NCI-H82 (cell line): ENCODE results near the gene GRIK1.

Source experiments
- DNase-seq: peaks from one replicate; lab custom pipeline; 2025; lab: John Stamatoyannopoulos, UW

Gene GRIK1

GRCh38 chr21:29827647-29828046, 112.1 kb downstream of the GRIK1 start:
- no peak for DNase-seq

DNA sequence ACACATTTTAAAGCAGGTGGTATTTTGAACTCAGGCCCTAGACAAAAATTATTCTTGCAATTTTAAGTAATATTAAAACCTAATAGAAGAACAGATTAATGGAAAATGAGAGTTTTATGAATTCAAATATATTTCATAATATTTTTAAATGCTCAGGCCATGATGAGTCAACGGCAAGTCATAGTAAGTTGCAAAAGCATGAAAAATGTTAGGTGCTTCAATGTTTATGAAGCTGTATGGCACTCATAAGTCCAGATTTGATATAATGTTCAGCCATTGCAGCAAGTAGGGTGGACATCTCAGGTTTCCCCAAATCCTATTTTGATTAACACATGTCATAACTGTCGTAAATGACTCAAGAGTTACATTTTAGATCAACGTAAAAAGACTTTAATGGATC, 112.6 kb downstream of the GRIK1 start:
- no peak for DNase-seq

GRCh38 chr21:29826386-29826785, 113.4 kb downstream of the GRIK1 start:
- peak; percentile 77 for DNase-seq

DNA sequence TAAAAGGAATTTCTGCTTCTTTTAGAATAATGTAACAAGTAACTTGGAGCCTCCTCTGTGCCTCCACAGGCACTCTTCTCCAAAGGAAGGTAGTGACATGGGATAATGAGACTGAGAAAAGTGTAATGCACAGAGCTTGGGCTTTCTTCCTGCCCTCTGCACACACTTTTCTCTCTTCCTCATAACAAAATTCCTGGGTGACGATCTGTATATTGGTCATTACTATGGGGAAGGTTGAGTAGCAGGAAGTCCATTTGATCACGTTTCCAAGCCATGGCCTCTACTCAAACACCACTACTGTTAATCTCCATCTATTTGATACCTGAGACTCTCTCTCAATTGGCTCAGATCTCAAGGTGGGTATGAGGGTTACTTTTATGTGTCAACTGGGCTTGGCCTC, 113.9 kb downstream of the GRIK1 start:
- DNase-seq: no peak

DNA sequence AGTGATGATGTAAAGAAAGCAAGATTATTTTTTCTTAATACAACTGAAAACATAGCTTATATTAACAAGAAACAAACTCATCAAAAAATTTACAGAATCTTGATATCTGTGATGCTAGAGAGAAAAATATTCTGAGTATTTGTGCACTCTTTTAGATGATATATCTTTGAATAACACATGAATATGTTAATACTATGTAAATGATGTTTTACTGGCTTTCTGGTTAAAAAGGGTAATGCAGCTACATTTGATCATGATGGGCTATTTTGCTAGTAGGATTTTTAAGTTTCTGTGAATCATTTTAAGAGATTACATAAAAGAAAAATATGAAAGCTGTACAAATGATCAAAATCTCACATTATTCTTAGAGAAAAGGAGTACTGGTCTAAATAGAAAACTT, 114.5 kb downstream of the GRIK1 start:
- DNase-seq: no peak

DNA sequence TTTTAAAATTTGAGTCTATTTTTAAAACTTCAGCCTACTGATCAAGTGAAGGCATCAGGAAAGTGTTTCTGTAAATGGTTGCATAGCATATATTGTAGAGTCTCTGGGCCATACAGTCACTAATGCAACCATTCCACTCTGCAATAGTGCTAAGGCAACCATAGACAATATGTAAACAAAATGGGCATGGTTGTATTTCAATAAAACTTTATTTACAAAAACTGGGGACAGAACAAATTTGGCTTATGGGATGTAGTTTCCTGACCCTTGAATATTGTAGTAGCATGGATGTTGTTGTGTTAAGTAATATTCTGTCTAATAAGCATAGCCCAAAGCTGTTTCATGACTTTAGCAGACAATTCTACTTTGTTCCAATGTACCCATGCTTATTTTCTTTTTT, 117.7 kb downstream of the GRIK1 start:
- DNase-seq: no peak

DNA sequence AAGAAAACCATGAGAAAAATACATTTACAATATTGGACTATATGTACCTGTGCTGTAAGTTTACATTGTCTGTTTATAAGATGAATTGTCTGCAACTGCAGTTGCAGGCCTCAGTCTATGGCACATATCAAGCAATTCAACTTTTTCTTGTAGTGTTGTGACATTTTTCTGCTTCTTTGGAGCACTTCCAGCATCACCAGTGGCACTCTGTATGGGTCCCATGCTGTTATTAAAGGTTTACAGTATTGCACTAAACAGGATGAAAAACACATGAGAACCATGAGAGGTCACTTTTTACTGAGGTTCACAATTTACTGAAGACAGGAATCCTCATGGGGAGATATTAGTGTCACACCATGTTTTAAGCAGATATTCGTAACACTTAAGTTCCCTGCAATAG, 118.6 kb downstream of the GRIK1 start:
- no peak for DNase-seq

- DNase-seq: peak; percentile 15
Measured at GRCh38 chr21:29819675-29820326, 120.0 kb downstream of the GRIK1 start.

DNA sequence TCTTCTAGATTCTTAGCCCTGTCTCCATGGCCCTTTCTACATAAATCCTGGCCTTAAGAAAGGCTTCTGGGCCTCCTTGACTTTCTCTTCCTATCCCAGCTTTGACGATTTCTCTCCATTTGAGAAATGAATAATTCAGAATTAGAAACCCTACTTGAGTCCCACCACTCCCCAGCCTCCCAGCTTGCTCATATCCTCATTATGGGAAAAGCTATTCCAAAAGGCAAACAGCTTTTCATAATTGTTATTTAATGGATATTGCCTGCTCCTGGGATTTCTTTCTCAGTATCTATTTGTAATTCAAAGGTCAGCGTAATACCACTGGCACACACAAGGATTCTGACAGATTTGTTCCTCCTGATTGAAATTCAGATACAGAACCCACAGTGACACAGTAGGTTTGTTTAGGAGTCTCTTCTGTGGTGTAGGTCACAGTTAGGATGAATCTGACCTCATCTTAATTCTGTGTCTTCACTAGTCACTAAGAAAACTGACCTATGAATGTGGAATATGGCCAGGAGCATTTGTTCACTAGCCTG, 121.3 kb downstream of the GRIK1 start:
- DNase-seq: no peak

DNA sequence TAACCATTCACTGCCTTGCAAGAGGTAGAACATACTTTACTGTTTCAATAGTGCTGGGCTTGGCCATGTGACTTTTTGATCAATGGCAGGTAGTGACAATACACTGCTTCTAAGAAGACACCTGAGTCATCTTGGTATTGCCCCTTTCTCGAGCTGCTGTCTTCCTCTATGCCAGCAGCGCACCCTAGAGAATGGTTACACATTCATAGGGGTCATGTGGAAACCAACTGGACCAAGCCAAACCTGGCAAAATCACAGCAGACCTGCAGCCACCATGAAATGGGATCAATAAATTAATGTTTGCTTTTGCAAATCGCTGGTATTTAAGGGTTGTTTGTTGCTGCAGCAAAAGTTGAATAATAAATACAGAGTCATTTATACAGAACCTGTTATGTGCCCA, 122.3 kb downstream of the GRIK1 start:
- DNase-seq: no peak

- no peak for DNase-seq
Measured at GRCh38 chr21:29812947-29813346, 126.8 kb downstream of the GRIK1 start.

- no peak for DNase-seq
Measured at GRCh38 chr21:29810871-29811270, 128.9 kb downstream of the GRIK1 start.

GRCh38 chr21:29808153-29808552, 131.6 kb downstream of the GRIK1 start:
- DNase-seq: no peak

GRCh38 chr21:29805105-29805504, 134.7 kb downstream of the GRIK1 start:
- no peak for DNase-seq

DNA sequence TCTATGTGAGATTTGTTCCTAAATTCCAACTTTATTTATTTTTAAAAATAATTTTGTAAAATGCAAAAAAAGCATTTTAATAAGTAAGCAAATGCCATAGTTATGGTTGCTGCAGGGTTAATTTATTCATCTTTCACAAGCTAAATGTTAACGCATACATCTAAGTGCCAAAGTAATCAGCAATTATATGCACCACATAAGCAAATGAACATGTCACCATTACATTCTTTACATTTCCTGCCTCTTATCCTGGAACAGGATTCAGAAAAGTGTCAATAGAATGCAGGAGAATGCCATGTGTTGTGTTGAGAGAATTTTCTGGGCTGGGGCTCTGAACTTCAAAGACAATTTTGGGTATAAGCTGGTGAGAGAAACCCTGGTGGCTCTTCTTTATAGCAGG, 136.6 kb downstream of the GRIK1 start:
- DNase-seq: no peak

DNA sequence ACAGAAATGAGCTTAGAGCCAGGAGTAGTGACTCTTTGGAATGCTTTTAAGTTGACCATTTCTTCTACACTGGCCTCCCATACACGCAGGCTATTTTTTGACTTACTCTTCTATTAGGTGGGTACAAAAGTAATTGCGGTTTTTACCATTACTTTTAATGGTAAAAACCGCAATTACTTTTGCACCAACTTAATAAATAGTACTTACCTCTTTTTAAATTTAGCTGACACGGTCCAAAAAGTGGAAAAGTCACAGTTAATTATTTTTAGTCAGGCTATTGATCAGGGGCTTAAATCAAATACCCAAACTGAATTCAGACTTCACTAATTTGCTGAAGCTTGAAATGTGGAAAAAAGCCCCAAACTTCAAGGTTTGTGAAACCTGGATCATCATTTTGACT, 138.7 kb downstream of the GRIK1 start:
- no peak for DNase-seq

- DNase-seq: no peak
Measured at GRCh38 chr21:29800056-29800455, 139.7 kb downstream of the GRIK1 start.

- DNase-seq: no peak
Measured at GRCh38 chr21:29798840-29799239, 141.0 kb downstream of the GRIK1 start.

DNA sequence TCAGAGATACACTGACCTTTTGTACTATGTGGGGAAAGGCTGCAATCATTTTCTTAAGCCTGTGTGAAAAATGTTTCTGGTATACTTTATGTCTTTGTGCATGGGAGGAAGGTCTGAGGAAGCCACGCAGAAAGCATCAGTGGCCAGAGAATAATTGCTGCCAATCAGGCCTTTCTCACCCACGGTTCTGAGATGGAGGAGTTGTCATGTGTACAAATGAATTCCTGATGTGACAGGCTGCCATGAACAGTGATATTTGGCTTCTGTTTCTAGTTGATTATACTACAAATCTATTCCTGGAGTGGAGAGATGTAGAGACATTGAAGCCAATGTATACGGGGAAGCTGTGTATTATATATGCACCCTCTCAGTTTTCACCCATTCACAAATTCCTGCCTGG, 142.6 kb downstream of the GRIK1 start:
- DNase-seq: no peak

DNA sequence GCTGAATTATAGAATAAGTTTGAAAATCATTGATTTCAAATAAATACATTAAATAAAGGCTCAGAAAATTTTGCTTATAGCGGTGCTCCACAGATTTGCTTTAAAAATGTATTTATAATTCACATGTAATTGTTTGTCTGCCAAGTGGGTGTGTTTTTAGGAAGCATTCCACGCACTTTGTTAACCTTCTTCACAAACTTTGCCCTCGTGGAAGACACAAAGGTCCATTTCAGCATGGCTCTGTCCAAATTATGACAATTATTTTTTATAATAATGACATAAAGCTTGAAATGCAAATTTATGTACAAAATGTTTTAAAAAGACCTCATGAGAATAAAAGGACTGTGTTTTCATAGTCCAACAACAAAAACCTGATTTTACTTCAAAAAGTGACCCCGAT, 146.1 kb downstream of the GRIK1 start:
- no peak for DNase-seq

GRCh38 chr21:29789393-29789792, 150.4 kb downstream of the GRIK1 start:
- no peak for DNase-seq

- DNase-seq: peak; percentile 18
Measured at GRCh38 chr21:29788752-29789151, 151.0 kb downstream of the GRIK1 start.

GRCh38 chr21:29787361-29787909, 152.4 kb downstream of the GRIK1 start:
- DNase-seq: no peak
